Erythroblast (primary cell): ENCODE measurements around the gene NOS3.

Source experiments
- GATA1 ChIP-seq: IDR thresholded peaks from 2 replicates; pipeline ENCODE4 v1.6.1; 2011; ENCODE audit warnings: low read depth, mild to moderate bottlenecking, control low read depth, low read length, moderate library complexity
- POLR2A ChIP-seq: IDR thresholded peaks from 2 replicates; pipeline ENCODE4 v1.6.1; 2011; ENCODE audit warnings: mild to moderate bottlenecking, low read length

- TF ChIP-seq POLR2A (no peak), GATA1 (no peak)
Measured at GRCh38 chr7:150968734-150969372, 22.0 kb upstream of the NOS3 start.
